HG02970 (cell line): ENCODE data around the gene OPCML.

ENCODE experiments used
- ATAC-seq: cut with Tn5 transposase; IDR thresholded peaks from one replicate; pipeline ENCODE4 v1.9.1; 2021; ENCODE audit warnings: mild to moderate bottlenecking, moderate library complexity, moderate number of reproducible peaks; ENCODE audit not compliant: unreplicated experiment, low FRiP score

OPCML gene

DNA sequence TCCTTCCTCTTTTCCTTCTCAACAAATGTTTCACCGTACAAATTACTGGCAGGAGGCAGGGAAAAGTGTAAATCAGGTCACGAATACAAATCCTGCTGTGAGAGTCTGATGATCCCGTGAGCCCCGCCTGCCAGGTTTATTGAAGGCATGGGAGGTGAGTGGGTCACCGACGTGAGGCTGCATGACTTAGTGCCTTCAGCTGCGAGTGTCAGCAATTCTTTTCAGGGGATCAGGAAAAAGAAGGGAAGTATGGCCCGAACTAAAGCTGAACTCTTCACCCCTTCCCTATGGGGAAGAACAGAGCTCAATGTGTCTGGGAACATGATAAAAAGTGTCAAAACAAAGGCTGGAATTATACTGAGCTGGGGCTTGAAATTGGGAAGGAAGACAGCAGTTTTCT is 166.2 kb downstream of the OPCML start:
- ATAC-seq, result no peak

DNA sequence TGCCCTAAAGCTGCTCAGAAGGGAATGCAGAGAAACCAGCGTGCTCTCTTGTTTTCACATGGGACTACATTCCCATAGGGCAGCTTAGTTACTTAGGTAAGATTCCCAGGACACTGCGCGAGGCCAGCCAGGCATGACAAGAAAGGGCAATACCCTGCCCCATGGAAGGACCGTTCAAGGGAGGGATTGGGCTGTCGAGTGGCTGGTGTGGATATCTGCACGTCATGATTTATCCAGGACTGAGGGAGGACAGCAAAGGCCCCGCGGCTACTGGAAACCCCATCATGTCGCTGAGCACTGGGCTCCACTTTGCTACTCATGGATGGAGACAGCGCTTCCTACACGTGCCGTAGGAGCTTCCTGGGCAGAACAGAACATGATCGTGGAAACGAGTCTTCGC is 169.4 kb downstream of the OPCML start:
- no peak for ATAC-seq

DNA sequence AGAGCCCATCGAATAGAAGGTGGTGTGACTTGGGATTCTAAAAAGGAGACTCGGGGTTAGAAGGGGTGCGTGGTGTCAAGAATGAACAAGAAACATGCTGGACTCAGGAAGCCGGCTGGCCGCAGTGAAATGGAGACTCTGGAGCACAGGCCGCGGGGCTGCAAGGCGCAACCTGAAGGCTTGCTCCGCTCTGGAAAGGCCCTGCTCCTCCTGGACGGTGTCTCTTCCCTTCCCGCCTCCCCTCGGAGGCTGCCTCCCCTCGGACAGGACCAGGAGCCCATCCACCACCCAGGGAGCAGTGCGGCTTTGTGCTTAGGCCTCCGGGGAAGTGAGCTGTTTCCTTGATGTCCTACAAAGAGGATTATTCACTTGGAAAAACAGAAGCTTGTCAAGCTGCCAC is 170.1 kb downstream of the OPCML start:
- ATAC-seq, result no peak

DNA sequence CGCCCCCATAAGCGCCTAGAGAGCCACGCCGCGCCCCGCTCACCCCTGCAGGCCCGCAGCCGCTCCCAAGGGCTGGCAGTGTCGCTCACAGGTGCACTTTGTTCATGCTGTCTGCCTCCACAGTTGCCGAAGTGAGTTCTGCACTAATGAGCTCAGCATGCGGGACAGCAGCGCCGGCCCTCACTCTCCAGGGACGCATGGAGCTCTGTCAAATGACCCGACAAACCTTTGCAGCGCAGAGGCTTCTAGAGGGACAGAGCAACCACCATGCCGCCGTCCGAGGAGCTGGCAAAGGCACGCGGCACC is 170.7 kb downstream of the OPCML start:
- no peak for ATAC-seq

DNA sequence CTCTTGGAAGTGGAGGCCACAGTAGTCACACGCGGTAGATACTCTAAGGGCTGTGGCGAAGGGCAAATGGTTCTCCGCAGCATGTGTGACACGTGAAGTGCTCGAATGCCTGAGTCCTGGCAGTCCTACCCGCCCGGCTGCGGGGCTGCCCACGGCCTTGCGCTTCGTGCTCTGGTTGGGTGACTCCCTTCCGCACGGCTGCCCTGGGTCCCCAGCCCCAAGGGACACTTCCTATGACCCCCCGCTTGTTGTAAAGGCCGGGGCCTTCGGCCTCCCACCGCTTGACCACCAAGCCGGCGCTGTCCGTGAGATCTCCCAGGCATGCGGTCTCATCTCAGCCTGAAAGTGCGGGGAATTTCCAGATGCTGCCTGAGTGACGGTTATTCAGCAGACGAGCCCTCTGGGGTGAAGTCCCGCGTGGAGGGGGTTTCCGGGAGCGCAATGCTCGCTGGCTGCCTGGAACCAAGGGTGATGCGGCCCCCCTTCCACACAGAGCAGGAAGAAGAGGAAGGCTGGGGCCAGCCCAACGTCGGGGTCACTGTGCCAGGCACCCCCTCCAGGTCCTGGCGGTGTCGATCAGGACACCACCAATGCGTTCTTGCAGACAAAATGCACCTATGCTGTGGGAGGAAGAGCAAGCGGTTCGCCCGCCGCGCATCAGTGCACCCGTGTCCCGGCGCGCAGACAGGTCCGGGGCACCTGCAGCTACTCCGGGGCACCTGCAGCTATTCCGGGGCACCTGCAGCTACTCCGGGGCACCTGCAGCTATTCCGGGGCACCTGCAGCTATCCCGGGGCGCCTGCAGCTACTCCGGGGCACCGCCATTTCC is 171.2 kb downstream of the OPCML start:
- ATAC-seq, result no peak

DNA sequence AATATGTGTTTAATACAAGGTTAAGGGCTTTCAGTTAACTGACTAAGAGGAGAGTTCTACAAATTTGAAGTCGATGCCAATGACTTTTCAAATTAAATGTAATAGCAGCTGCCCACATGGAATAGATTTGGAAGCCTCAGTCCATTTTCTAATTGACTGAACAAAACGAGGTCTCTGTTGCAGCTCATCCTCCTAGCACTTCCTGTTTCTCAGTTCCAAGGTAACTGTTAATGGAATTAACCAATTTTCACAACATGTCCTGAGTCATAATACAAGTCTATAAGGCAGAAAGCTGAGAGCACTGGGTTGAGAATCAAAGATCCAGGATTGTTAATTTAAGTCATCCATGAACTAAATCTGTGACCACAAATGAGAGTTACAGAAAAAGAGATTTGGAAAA is 177.2 kb downstream of the OPCML start:
- no peak for ATAC-seq

DNA sequence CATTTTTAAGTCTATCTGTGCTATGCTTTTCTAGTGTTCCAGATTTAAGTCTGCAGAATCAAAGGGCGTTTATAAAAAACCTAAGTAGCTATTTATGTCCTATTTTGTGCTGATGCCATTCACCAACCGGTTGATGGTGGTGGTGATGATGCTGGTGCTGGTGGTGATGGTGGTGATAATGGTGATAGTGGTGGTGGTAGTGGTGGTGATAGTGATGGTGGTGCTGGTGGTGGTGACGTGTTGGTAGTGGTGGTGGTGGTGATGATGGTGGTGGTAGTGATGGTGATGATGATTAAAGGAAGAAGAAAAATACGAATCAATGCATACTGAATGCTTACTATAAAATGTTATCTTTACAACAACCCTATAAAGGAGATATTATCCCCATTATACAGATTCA is 178.2 kb downstream of the OPCML start:
- no peak for ATAC-seq

DNA sequence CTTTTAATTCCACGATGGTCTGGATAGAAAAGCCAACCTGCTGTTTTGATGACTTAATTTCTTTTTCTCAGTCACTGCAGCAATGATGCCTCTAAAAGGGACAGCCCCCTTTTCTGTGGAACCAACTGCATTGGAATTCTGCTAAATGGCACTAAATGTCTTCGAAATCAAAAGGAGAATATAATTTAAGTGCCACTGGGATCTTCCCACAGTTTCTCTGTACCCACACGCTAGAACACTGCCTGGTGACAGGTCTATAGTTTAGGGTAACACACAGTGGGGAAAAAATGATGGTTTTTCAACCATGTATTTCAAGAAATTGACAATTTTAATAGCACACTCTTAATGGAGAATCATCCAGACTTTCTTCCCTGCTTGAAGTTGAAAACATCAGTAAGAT is 182.3 kb downstream of the OPCML start:
- no peak for ATAC-seq

DNA sequence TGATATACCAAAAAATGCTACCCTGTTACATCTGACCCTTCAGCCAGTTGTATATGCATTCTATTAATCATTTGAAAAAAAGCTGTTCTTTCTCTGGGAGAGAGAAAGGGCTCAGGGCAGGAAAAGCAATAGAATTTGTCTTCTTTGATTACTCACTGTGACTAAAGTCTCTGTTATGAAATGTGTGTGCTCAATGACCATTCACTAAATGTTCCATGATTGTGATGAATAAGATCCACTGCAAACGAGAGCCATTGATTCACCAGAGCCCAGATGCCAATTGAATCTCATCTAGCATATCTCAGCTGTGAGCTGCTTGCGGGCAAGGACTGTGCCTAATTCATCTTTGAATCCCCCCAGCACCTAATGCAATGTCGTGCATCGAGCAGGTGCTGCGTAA is 184.3 kb downstream of the OPCML start:
- ATAC-seq, result no peak

DNA sequence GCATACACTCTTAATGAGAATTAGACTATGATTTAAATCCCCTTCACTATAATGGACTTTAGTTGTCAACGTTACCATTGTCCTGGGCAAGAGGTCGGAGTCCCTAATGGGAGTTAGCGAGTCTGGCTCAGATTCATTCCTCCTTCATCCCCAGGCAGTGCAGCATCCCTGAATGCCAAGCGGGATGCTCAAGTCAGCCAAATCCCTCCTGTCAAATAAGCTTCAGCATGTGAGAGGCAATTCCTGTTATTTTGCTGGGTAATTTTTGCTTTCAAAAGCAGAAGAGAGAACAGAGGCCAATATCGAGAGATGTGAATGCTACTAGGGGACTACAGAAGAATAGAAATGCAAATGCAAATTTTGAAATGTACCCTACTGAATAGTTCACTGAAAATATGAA is 186.2 kb downstream of the OPCML start:
- ATAC-seq, result no peak

DNA sequence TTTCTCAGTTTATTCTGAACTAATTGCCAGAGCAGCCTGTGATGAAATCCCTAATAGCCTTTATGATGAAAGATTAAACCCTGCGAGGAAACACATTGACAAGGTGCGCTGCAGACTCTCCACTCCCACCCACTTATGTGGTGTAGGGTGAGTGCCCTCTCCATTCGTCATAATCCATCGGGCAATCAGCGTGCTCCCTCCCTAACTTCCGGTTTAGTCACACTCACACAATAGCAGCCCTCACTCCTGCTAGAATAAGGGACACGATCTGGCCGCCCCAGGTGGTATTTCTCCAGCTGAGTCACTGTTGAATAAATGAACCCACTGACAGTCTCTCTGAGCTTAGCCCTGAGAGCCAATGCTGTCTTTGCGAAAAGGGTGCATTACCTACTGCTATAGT is 188.3 kb downstream of the OPCML start:
- no peak for ATAC-seq

DNA sequence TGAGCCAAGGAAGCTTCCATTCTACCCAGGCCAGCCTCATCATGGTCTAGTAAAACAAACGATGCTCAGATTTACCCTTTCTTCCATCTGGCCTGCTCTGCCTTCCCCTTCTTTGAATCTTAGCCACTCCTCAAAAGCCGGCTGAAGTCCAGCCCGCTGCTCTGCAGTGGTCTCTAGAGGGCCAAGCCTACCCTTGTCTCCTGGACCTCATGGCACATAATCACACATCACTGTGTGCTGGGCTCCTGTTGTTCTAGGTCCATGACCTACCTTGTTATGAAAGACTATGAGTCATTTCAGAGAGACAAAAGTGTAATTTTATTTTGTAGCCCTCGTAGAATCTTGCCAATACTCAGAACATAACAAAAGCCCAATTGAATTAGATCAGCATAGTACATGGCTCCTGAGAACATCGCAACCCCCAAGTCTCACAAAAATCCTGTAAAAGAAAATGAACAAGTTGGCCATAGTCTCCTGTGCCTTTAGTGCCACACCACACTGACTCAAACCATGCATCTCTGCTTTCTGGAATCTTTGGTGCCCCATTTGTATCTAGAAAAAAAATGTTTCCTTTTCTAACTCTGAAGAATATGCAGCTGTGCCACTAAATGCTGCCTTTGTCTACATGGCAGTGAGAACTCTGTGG is 192.7 kb downstream of the OPCML start:
- ATAC-seq, result no peak

DNA sequence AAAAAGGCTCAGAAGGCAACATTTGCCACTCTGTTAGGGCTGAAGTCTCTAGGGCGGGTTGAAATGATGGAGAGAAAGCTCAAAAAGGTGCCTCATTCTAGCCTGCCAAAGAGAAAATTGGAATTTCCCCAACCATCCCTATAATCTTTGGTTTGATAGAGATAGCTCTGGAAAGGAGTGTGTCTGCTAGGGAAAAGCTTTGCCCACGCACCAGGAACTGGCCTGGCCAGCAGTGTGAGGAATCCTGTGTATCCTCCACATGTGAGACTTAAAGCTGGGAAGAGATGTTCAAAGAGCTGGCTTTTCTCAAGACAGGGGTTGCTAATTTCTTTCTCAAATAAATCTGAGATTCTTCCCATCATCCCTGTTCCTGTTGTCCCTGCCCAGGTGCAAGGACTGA is 193.7 kb downstream of the OPCML start:
- no peak for ATAC-seq

DNA sequence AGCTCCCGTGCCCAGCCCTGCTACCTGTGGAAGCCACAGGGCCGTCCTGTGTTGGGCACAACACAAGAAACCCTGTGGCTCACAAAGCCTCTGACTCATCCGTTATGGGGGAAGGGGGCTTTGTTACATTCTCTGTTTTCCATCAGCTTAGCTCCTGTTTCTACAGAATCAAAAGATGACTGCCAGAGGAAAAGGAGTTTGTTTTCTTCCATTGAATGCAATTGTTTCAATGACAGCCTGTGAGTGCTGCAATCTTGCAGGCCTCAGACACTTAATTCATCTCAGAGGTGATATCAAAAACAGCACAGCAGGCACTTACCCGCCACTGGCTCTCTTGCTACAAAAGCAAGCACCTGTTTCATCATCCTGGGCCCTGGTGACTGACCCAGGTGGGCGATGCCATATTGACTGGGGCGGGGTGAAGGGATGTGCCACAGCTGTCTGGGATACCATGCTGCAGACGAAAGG is 194.3 kb downstream of the OPCML start:
- ATAC-seq, result no peak

DNA sequence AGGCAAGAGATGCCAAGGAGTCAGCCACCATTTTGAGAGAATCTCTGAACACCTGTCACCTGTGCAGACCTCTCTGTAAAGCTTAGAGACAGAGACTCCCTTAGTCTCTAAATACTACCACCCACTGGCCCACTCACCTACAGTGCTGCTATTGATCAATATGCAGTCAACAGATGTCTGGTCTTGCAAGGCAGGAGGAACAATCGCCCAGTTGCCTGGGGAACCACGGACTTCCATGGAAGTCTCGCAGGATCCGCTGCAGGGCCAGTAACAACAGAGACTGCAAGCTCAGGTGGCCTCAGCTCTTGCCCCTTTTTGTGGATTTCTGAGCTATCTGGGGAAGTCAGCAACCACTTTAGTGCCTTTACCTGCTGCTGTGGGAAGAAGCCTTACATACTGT is 195.1 kb downstream of the OPCML start:
- ATAC-seq, result no peak

DNA sequence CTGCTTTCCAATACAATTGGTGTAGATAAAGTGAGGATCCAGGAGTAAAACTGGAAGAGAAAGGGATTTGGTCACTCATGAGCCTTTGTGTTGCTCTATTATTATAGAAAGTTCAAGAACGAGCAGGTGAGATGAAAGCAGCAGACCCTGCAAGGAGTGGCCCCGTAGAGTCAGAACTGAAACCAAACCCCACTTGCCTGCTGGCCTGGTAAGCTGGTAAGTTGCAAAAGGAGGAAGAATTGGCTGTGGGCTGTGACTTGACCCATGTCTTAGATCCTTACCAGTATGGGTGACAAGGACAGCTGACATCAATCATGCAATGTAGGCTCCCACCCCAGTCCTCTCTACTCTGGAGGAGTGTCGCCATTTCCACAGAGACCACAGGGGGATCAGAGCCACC is 201.3 kb downstream of the OPCML start:
- ATAC-seq, result no peak

DNA sequence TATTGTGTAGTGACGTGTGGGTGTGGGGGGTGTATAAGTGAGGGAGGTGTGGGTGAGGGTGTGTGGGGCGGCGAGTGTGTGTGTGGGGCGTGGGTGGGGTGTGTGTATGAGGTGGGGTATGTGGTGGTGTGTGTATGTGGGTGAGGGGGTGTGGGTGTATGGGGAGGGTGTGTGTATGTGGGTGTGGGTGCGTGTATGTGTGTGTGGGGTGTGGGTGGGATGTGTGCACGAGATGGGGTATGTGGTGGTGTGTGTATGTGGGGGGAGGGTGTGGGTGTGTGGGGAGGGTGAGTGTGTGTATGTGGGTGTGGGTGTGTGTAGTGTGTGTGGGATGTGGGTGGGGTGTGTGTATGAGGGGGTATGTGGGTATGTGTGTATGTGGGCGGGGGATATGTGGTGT is 205.5 kb downstream of the OPCML start:
- ATAC-seq, result no peak

DNA sequence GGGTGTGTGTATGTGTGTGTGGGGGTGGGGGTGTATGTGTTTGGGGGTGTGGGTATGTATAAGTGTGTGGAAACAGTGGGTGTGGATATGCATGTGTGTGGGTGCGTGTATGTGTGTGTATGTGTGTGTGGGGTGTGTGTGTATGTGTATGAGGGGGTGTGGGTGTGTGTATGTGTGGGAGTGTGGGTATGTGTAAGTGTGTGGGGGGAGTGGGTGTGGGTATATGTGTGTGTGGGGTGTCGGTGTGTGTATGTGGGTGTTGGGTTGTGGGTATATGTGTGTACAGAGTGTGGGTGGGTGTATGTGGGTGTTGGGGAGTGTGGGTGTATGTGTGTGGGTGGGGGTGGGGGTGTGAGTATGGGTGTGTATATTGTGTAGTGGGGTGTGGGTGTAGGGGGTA is 206.0 kb downstream of the OPCML start:
- no peak for ATAC-seq

DNA sequence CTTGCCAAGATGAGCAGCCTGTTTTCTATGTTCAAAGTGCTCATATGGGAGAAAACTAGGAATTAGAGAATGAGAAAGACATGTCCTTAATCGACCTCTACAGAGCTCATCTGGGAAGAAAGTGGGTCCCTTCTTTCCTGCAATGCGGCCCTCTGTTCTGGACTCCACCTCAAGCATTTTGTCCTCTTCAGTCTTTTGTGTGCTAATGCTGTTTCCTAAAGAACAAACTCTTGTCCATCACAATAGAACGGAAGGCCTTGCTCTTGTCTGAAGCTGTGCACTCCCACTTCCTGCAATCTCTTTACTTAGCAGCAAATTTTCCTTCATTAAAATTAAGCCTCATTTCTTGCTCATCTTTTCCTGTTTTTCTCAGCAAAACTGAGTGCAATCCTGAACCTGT is 206.6 kb downstream of the OPCML start:
- ATAC-seq, result no peak

DNA sequence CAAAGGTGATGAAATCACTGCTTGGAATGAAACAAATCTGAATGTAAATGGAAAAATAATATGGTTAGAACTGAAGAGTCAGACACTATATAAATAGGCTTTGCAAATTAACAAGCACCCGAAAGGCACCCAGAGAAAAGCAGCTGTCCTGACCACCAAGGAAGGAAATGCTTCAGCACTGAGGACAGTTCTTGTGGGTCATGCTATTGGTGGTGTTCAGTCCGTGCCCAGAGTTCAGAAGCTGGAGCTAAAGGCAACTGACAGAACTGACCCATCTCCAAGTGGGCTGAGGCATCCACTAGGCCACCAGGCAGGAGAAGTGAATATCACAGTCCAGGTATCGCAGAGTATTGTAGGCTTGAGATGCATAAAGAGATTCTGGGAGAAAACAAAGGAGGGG is 208.9 kb downstream of the OPCML start:
- ATAC-seq, result no peak

DNA sequence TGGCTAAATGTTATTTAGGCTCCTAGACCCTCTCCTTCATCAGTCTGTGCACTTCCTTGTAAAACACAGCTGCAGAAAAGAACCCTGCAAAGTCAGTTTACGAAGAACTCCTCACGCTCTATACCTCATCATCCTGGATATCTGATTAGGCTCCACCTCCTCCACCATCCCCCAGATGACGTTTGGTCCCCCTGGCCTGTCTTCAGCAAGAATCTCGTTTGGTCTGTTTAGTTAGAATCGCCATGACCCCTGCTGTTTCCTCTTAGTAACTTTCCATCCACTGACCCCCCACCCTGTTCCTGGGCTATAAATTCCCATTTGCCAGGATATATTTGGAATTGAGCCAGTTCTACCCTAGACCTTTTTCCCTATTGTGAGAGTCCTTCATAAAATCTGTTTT is 214.1 kb downstream of the OPCML start:
- ATAC-seq, result no peak

DNA sequence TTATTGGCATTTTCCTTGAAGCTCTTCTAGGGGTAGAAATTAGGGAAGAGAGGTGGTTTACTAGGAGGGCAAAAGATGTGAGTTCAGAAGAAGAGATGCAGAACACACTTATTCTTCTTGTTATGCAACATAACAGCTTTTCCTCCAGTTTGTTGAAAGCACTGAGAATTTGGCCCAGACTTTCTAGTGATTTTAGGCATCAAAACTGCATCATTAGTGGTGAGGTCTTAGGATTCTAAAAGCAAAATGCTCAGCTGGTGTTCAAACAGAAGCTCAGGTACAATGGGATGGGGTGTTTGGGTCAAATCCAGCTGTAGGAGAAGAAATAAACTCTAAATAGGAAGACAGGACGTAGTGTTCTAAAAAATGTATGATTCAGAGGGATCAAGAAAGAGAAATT is 221.1 kb downstream of the OPCML start:
- no peak for ATAC-seq
